ELR (cell line): ENCODE results near the gene FSD1.
"Not testable (repeated sequence)": the region's sequence is repeated elsewhere in the genome, so short reads cannot be mapped to it uniquely, and the experiment has no call there.

Source experiments
- DNase-seq: peaks from one replicate; pipeline ENCODE4 v3.0.0-alpha.2; 2015; ENCODE audit warnings: low read depth

FSD1 gene

DNA sequence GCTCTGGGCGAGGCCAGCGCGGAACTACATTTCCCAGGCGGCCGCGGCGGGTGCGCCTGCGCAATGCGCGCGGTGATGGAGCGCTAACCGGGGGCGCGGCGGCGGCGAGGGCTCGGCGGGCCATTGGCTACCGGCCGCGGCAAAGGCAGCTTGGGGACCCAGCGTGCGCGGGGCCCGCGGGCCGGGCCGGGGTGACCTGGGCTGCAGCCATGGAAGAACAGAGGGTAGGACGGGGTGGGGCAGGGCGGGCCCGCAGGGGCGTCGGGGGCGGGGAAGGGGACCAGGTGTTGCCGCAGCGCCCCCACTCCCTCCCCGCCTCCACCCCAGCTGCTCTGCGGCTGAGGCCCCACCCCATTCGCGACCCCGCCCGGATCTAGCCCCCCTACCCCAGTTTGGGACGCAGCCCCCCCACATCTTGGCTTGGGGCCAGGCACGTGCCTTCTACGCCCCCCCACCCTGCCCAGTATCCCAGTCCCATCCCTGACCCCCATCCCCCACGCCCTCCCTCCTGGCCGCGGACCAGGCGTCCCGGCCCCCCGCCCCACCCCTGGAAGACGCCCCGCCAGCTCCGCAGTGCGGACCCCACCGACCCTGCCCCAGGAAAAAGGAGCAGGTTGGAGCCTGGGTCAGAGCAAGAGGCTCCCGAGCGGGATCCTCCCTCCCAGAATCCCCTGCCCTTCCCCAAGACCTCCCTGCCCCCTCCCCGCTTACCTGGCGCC lies at the start of gene FSD1:
FSD1 (plus strand) TSS at position 61 of the 719 bp plus-strand sequence; CDS start at position 210, 149 bp downstream.
- DNase-seq, result peak; percentile 82

GRCh38 chr19:4256563-4256962 lies 47.8 kb upstream of the FSD1 start:
- DNase-seq, result peak; percentile 25

DNA sequence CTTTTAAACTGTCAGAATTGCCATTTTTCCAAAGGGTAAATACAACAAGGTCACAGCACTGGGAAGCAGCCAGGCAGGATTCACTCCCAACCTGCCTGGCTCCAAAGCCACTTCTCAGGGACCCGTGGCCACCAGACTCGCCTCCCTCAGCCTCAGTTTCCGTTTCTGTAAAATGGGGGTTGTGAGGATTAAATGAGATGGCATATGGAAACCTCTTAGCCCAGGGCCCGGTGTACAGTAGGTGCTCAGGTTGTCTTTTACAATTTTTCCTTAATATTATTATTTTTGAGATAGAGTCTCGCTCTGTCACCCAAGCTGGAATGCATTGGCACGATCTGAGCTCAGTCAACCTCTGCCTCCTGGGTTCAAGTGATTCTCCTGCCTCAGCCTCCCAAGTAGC lies 47.4 kb upstream of the FSD1 start:
- DNase-seq, result no peak

GRCh38 chr19:4258181-4258580 lies 46.2 kb upstream of the FSD1 start:
- DNase-seq, result no peak

DNA sequence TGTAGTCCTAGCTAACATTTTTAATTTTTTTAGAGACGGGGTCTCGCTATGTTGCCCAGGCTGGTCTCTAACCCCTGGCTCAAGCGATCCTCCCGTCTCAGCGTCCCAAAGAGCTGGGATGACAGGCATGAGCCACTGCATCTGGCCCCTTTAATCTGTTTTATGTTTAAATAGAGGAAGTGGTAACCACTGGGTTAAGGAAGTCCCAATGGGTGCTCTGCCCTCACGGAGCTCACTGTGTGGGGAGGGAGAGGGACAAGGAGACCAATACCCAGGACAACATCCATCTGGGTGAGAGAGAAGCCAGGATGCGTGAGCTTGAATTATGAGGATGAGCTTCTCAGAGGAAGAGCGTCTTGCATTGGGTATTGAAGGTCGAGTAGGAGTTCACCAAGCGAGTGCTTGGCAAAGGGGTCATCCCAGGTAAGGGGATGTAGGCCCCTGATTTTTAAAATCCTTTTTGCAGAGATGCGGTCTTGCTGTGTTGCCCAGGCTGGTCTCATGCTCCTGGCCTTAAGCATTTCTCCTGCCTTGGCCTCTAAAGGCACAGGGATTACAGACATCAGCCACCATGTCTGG lies 43.7 kb upstream of the FSD1 start:
- no peak for DNase-seq

GRCh38 chr19:4264812-4265211 lies 39.6 kb upstream of the FSD1 start:
- no peak for DNase-seq

DNA sequence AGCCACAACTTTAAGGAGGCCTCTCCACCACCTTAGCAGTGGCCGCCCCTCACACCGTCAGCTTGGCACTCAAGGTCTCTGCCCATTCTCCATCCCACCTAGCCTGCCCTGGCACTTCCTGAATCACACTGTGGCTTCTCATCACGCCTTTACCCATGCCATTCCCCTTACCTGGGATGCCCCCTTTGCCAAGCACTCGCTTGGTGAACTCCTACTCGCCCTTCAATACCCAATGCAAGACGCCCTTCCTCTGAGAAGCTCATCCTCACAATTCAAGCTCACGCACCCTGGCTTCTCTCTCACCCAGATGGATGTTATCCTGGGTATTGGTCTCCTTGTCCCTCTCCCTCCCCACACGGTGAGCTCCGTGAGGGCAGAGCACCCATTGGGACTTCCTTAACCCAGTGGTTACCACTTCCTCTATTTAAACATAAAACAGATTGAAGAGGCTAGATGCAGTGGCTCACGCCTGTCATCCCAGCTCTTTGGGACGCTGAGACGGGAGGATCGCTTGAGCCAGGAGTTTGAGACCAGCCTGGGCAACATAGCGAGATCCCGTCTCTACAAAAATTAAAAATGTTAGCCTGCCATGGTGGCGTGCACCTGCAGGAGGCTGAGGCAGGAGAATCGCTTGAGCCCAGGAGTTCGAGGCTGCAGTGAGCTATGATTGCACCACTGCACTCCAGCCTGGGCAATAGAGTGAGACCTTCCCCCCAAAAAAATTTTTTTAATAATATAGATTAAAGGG lies 38.0 kb upstream of the FSD1 start:
- DNase-seq, result no peak

DNA sequence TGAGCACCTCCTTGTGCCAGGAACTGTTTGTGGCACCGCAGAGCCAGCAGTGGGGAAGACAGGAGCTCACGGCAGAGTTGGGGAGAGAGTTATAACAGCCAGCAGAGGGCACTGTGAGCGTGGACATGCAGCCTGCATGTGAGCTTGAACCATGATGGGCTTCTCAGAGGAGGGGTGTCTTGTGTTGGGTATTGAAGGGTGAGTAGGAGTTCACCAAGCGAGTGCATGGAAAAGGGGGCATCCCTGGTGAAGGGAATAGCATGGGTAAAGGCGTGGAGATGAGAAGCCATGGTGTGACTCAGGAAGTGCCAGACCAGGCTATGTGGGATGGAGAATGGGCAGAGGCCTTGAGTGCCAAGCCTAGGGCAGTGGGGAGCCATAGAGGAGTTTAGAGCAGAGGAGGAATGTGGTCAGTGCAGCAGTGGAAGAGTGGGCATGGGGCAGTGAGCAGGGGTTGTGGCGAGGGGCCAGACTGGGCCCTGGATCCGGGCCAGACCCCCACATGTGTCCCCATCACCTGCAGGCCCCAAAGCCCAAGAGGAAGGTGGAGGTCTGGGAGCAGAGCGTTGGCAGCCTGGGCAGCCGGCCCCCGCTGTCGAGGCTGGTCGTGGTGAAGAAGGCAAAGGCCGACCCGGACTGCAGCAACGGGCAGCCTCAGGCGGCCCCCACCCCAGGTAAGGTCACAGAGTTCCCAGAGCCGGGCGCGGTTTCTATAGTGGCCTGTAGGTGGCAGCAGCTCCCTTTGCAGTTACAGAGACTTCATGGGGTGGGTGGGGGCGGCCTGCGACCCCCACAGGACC lies 37.1 kb upstream of the FSD1 start:
- peak; percentile 78 for DNase-seq

GRCh38 chr19:4267901-4268815 lies 36.2 kb upstream of the FSD1 start:
- no peak for DNase-seq

- DNase-seq, result no peak
These were observed 35.5 kb upstream of the FSD1 start for GRCh38 chr19:4268816-4269430.

- DNase-seq, result no peak
These were observed 31.5 kb upstream of the FSD1 start for GRCh38 chr19:4272894-4273293.

DNA sequence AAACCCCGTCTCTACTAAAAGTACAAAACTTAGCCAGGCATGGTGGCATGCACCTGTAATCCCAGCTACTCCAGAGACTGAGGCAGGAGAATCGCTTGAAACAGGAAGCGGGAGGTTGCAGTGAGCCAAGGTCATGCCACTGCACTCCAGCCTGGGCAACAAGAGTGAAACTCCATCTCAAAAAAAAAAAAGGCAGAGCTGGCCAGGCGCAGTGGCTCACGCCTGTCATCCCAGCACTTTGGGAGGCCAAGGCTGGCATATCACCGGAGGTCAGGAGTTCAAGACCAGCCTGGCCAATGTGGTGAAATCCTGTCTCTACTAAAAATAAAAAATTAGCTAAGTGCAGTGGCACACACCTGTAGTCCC lies 30.1 kb upstream of the FSD1 start:
- not testable (repeated sequence) for DNase-seq

- DNase-seq, result no peak
These were observed 27.2 kb upstream of the FSD1 start for GRCh38 chr19:4277191-4277696.

DNA sequence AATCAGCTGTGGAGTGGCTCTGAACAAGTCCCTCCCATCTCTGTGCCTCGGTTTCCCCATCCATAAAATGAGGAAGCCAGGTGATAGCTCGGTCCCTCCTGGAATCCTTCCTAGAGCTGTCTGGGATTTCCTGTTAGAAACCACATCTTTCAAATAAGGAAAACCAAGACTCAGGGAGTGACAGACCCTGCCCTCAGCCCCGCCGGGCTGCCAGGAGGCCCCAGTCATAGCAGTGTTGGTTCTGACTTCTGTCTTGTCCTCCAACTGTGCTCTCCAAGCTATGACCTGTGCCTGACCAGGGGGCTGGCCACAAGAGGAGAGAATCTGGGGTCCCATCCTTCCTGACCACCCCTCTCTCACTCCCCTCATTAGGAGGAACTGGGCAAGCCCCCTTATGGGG lies 26.4 kb upstream of the FSD1 start:
- DNase-seq, result no peak

- DNase-seq, result no peak
These were observed 25.8 kb upstream of the FSD1 start, which contains the start of gene SHD for GRCh38 chr19:4278419-4279266. Gene SHD, plus strand, starts transcription at chr19:4279266. Its CDS starts 798 bp downstream, at chr19:4280064.

- DNase-seq, result no peak
These were observed 25.2 kb upstream of the FSD1 start for GRCh38 chr19:4279267-4279529.

DNA sequence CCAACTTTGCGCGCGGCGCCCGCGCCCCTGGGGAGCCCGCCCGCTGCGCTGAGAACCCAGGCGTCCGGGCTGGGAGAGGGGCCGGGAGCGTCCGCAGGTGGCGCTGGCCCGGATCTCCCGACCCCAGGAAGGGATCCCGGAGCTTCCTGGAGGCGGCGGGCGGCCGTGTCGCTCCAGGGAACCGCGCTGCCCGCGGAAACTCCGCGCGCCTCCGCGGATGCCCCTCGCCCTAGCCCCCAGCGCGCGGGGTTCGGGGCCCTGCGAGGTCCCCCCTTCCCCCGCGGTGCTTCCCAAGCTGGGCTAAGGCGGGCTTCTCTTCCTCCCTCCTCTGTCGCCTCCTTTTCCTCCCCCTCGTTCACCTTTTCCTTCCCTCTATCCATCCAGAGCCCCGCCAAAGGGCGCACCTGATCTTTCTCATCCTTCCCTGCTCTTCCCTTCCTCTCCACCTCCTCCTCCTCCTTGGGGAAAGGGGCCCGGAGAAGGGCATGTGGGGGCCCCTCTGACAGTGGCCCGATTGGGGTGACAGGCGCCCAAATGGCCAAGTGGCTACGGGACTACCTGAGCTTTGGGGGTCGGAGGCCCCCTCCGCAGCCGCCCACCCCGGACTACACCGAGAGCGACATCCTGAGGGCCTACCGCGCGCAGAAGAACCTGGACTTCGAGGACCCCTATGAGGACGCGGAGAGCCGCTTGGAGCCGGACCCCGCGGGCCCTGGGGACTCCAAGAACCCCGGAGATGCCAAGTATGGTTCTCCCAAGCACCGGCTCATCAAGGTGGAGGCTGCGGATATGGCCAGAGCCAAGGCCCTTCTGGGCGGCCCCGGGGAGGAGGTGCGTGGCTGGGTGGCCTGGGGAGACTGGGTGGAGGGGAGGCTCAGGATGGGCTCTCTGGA lies 24.6 kb upstream of the FSD1 start:
- DNase-seq, result no peak

GRCh38 chr19:4284176-4284958 lies 20.0 kb upstream of the FSD1 start:
- peak; percentile 44 for DNase-seq
